ENCODE data around the gene LNPEP. TPM values are rescaled to one million over a fixed set of nuclear protein-coding genes. Genes with fewer than 3 reads are reported as not detected.

Gene LNPEP
- total and polyA plus RNA-seq, 2 of the 4 experiments (the other 2 are of a cell fraction) = 3.6 to 27.4 TPM

- in situ Hi-C loops (cut with MboI; ENCODE audit: low sequenced_read_pairs) = no loop called here
- Histone ChIP-seq H4K5ac (ENCODE audit: low read depth, low read length) (no peak overlapping the region), H3K4ac (ENCODE audit: low read depth, low read length) (no peak overlapping the region)
Observed at GRCh38 chr5:96924016-96924443, 11.8 kb upstream of the LNPEP start.

More at GRCh38 chr5:96924016-96924443, 11.8 kb upstream of the LNPEP start:
- H3K4me3 ChIP-seq (ENCODE audit: insufficient read depth, low read depth, low read length) = no peak overlapping the region
- TF ChIP-seq USF2 (IDR thresholded peaks at IDR 0.05; ENCODE audit: low read depth, low read length) (no peak), CHD1 (IDR thresholded peaks at IDR 0.05; ENCODE audit: low read depth, low read length) (no peak), RCOR1 (IDR thresholded peaks at IDR 0.05; ENCODE audit: insufficient replicate concordance, low read length) (no peak), MAZ (IDR thresholded peaks at IDR 0.05; ENCODE audit: borderline replicate concordance, low read depth, low read length) (no peak), ELK1 (IDR thresholded peaks at IDR 0.05; ENCODE audit: borderline replicate concordance, low read depth, low read length) (no peak), CTCF (conservative IDR thresholded peaks at IDR 0.05; ENCODE audit: low read depth, low read length) (no peak), SMC3 (IDR thresholded peaks at IDR 0.05; ENCODE audit: low read depth, low read length) (no peak), FOS (IDR thresholded peaks at IDR 0.05; ENCODE audit: low read depth, low read length) (no peak), MXI1 (IDR thresholded peaks at IDR 0.05; ENCODE audit: borderline replicate concordance, low read depth, low read length) (no peak), CEBPB (IDR thresholded peaks at IDR 0.05; ENCODE audit: low read depth, low read length) (no peak), BHLHE40 (IDR thresholded peaks at IDR 0.05; ENCODE audit: low read depth, low read length) (no peak), MAFK (IDR thresholded peaks at IDR 0.05; ENCODE audit: low read depth, low read length) (no peak), NFE2L2 (IDR thresholded peaks at IDR 0.05; ENCODE audit: low read depth, low read length) (no peak), POLR2A (IDR thresholded peaks at IDR 0.05; ENCODE audit: low read depth, low read length) (no peak), RAD21 (IDR thresholded peaks at IDR 0.05; ENCODE audit: low read length) (no peak), RFX5 (IDR thresholded peaks at IDR 0.05; ENCODE audit: low read depth, low read length) (no peak)
- no peaks in the 10 kb centered on the region for H3K79me1 ChIP-seq (ENCODE audit: low read depth in 1 of 2, low read length in 2 of 2)
- ChIA-PET POLR2A (ENCODE audit: unreplicated experiment) (no interaction called here), CTCF (interaction anchor here (0.6 to 1.6 kb wide), 4 partner anchors 73 to 1849 kb away, joined by 3 to 6 read pairs (median 4); no protein-coding TSS in a partner anchor)
- H3K27ac ChIP-seq (ENCODE audit: insufficient read depth, low read length) = no peak overlapping the region
- no peak overlapping the region for H2AFZ ChIP-seq (replicated peaks; ENCODE audit: low read length, poor library complexity)
- intact Hi-C loops (cut with micrococcal nuclease) (no loop called here), dilution Hi-C loops (cut with HindIII; ENCODE audit: low sequenced_read_pairs, unreplicated experiment) (no loop called here)
- H3K56ac ChIP-seq (ENCODE audit: extremely low read depth, insufficient read depth, low read length) = no peak overlapping the region
- no peak overlapping the region for H3K14ac ChIP-seq (replicated peaks; ENCODE audit: low read depth, low read length)
- H2BK20ac ChIP-seq (ENCODE audit: low read depth, low read length) = no peak overlapping the region
- no peak overlapping the region for H3K18ac ChIP-seq (ENCODE audit: low read depth, low read length)
- H2AK9ac ChIP-seq (replicated peaks; ENCODE audit: low read depth, low read length, poor library complexity) = no peak overlapping the region
- no peaks in the 10 kb centered on the region for H3K36me3 ChIP-seq (ENCODE audit: control insufficient read depth, insufficient read depth, low read length)
- no peak overlapping the region for H3K4me2 ChIP-seq (ENCODE audit: low read depth, low read length)
- peaks cover 4% of the 10 kb centered on the region; the same call in 1 of the 2 replicates for H3K4me1 ChIP-seq (ENCODE audit: control insufficient read depth, insufficient read depth, low read length)
- no peak overlapping the region for H4K91ac ChIP-seq (ENCODE audit: insufficient read depth, low read depth, low read length)
- DNase-seq = no peak
- no peaks in the 10 kb centered on the region for H4K20me1 ChIP-seq (ENCODE audit: insufficient read depth, low read length)
- no peak overlapping the region for H2BK15ac ChIP-seq (ENCODE audit: low read depth, low read length)
- no peaks in the 10 kb centered on the region for H3K27me3 ChIP-seq (ENCODE audit: control insufficient read depth, insufficient read depth, low read length)
- no peak overlapping the region for H3K23ac ChIP-seq (ENCODE audit: low read depth, low read length)
- ATAC-seq (ENCODE audit: low read depth) = no peak
- no peak overlapping the region for H2BK5ac ChIP-seq (ENCODE audit: low read depth, low read length, poor library complexity, severe bottlenecking)
- no peak overlapping the region for H4K8ac ChIP-seq (ENCODE audit: low read depth in 2 of 2, low read length in 2 of 2)
- H3K9me1 ChIP-seq (ENCODE audit: insufficient read depth, low read length) = no peaks in the 10 kb centered on the region; the same call in none of the 2 replicates
- H2AK5ac ChIP-seq (ENCODE audit: low read depth, low read length) = no peak overlapping the region
- BruUV-seq (replicated peaks) = no TSS peak
- H3K9me3 ChIP-seq (ENCODE audit: control insufficient read depth, insufficient read depth, low read length) = no peaks in the 10 kb centered on the region
- no peak overlapping the region for H3K9ac ChIP-seq (ENCODE audit: low read depth, low read length)
- H2BK120ac ChIP-seq (ENCODE audit: low read depth, low read length) = no peak overlapping the region; the same call in 1 of the 2 replicates
- 61% methylated on average over 2 of the region's 3 CpGs; no CpG with 5 or more reads in 1 of the 2 experiments for WGBS, 2 experiments (ENCODE audit: extremely low coverage in 2 of 2, insufficient read length in 1 of 2)
